HG02610 (cell line): ENCODE data around the gene CASP14.
"Not testable (repeated sequence)": the region's sequence is repeated elsewhere in the genome, so short reads cannot be mapped to it uniquely, and the experiment has no call there.

ENCODE experiments used
- ATAC-seq: cut with Tn5 transposase; IDR thresholded peaks from one replicate; pipeline ENCODE4 v1.9.1; 2021; ENCODE audit warnings: mild to moderate bottlenecking, moderate library complexity; ENCODE audit not compliant: unreplicated experiment

Gene CASP14, protein sequence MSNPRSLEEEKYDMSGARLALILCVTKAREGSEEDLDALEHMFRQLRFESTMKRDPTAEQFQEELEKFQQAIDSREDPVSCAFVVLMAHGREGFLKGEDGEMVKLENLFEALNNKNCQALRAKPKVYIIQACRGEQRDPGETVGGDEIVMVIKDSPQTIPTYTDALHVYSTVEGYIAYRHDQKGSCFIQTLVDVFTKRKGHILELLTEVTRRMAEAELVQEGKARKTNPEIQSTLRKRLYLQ

DNA sequence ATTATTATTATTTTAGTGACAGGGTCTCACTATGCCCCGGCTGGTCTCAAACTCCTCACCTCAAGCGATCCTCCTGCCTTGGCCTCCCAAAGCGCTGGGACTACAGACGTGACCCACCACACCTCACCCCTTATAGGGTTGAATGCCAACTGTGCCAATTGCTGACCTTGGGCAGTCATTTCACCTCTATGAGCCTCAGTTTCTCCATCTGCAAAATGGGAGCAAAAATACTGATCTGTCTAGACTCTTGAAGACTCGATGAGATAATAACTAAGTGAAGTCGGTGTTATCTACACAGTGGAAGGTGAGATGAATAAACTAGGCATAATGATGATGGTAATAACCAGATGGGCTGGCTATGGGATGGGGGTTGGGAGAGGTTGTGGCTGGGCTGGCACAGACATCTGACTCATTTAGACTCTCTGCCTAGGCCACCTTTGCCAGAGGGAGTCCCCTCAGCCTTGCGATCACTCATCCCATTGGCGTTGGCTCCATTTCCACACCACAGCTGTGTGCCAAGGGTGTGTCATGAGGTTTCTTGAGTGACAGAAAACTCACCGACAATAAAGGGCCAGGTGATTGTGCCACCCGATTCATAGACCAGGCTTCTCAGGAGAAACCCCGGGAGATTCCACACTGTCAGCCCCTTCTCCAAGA is at the start of gene CASP14:
Gene CASP14, plus strand, starts transcription at position 596 of the 657 bp plus-strand sequence. CDS start 2,772 bp downstream, outside the sequence.
- no peak for ATAC-seq

DNA sequence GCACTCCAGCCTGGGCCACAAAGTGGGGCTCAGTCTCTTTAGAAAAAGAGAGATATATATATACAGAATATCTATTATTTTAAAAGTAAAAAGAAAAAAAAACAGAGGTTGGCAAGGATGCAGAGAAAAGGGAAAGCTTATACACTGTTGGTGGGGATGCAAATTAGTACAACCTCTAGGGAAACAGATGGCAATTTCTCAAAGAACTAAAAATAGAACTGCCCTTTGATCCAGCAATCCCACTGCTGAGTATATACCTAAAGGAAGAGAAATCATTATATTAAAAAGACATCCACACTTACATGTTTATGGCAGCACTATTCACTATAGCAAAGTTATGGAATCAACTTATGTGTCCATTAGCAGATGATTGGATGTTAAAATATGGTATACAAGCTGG is 41.0 kb upstream of the CASP14 start:
- ATAC-seq: no peak

DNA sequence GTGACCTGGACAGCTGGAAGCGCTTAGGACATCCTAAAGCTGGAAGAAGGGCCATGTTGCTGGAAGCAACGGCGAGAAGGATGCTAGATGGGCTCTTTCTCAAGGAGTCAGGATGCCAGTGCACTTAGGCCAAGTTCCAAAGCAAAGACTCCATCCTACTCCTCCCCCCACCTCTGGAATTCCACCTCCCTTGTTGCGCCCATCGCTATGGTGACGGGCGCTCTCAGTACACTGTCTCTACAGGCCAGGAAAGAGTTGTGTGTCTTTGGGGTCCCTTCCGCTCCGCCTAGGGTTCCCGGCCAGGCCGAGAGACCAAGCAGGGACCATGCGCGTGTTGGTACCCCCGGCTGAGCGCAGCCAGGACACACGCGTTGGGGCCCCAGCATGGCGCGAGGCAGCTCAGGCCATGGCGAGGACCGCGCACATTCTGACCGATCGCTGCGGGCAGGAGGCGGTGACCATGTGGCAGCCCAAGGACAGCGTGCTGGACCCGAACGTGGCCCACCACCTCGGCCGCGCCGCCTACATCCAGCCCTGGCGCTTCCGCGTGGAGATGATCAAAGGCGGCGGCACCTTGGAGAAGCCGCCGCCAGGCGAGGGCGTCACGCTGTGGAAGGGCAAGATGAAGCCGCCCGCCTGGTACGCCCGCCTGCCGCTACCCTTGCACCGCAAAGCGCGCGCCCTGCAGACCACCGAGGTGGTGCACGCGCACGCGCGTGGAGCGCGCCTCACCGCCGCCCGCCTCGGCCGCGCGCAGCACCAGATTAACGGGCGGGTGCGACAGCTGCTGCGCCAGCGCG is 38.6 kb upstream of the CASP14 start:
- no peak for ATAC-seq

DNA sequence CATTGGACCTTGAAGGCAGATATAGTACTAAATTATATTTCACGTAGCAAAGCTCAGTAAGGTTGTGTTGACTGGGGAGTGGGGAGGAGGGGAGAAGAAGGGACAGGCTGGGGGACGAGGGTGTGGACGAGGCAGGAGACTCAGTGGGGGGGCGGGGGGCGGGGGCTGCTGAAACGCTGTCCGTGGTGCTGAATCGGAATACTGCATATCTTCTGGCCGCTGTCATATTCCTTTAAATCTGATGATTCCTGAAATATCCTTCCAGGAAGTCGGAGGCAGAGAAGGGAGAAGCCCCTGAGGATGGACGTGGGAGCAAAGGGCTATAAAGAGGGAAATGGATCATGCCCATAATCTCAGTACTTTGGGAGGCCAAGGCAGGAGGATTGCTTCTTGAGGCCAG is 34.7 kb upstream of the CASP14 start:
- no peak for ATAC-seq

GRCh38 chr19:15015946-15016542 is 33.2 kb upstream of the CASP14 start:
- ATAC-seq: no peak

GRCh38 chr19:15018836-15019235 is 30.4 kb upstream of the CASP14 start:
- not testable (repeated sequence) for ATAC-seq

DNA sequence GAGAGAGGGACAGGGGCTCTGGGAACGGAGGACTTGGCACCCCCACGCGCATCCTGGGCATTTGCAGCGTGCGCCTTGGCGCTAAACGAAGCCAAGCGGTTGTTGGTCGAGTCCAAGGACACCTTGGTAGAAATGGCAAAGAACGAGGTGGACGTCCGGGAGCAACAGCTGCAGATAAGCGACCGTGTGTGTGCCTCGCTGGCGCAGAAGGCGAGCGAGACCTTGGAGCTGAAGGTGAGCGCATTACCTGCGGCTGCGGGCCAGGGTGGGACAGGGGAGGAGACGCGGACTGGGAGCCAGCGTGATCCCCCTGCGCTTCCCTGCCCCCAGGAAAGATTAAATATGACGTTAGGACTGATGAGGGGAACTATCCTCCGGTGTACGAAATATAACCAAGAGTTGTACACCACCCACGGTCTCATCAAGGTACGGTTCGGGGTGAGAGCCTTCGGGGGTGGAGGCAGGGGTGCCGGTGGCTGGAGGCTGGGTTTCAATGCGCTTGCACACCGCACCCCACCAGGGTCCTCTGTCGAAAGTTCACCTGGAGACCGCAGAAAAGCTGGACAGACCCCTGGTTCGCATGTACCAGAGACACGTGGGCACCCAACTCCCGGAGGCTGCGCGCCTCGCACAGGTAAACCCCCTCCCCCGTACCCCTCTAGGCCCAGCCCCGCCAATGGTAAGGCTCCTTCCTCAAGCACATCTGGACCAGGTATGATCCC is 27.8 kb upstream of the CASP14 start:
- no peak for ATAC-seq

- ATAC-seq: no peak
These were observed 26.5 kb upstream of the CASP14 start for GRCh38 chr19:15022752-15023151.

- no peak for ATAC-seq
These were observed 24.1 kb upstream of the CASP14 start for GRCh38 chr19:15025217-15025616.

DNA sequence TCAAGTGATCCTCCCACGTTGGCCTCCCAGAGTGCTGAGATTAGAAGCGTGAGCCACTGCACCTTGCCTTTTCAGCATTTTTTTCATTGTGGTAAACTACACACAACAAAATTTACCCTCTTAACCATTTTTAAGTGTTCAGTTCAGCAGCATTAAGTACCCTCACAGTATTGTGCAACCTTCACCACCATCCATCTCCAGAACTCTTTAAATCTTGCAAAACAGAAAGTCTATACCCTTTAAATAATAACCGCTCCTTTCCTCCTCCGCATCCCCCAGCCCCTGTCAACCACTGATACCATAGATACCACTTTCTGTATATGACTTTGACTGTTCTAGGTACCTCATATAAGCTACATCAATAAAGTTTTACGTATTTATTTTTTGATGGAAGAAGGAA is 20.8 kb upstream of the CASP14 start:
- ATAC-seq: no peak

DNA sequence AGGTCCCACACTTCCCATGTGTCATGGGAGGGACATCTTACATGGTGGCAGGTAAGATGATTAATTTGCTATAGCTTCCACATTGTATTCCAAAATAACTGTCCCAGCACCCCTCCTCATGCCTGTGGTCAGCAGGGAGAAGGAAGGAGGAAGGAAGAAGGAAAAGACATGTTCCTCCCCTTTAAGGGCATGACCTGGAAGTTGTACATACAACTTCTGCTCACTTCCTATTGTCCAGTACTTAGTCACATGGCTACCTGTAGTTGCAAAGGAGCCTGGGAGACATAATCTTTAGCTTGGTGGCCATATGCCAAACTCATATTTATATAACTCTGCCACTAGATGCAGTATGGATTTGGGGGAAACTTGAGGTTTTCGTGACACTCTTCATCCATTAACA is 17.6 kb upstream of the CASP14 start:
- ATAC-seq: no peak

- ATAC-seq: no peak
These were observed 13.4 kb upstream of the CASP14 start for GRCh38 chr19:15035795-15036311.

DNA sequence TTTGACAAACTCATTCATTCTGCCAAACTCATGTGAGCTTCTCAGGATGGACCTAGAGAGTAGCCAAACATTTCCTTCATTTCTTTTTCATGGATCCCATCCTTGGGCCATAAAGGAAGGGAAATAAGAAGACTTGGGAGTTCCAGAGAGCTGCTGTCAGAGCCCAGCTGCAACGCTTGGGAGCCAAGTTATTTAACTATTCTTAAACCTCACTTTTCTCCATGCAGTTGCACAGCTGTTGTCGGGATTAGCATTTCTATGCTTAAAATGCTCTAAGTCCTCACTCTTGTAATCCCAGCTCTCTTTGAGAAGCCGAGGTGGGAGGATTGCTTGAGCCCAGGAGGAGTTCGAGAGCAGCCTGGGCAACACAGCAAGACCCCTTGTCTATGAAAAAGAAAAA is 11.7 kb upstream of the CASP14 start:
- no peak for ATAC-seq

GRCh38 chr19:15038294-15038693 is 11.0 kb upstream of the CASP14 start:
- no peak for ATAC-seq

DNA sequence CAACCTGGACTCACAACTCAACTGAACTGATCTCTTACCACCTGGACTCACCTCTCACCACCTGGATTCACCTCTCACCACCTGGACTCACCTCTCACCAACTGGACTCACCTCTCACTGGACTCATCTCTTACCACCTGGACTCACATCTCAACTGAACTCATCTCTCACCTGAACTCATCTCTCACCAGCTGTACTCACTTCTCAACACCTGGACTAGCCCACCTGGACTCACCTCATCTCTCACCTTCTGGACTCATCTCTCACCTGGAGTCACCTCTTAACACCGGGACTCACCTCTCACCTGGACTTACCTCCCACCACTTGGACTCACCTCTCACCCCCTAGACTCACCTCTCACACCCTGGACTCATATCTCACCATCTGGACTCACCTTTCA is 7.3 kb upstream of the CASP14 start:
- ATAC-seq: no peak

DNA sequence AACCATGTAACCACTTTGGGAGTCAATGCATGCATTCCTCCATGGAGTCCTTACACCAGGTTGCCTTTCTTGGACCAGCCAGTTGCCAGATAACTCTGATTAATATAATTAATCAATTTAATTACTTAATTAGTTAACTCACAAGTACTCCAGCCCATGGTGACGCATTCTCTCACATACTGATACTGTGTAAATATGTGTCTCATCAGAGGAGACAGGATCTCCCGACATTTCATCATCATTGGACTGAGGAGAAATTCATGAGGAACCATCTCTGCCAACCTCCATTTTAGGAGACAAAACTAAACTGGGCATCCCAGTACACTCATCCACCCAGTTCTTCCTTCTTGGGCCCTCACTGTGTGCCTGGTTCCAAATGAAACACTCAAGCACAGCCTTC is 6.5 kb upstream of the CASP14 start:
- no peak for ATAC-seq

DNA sequence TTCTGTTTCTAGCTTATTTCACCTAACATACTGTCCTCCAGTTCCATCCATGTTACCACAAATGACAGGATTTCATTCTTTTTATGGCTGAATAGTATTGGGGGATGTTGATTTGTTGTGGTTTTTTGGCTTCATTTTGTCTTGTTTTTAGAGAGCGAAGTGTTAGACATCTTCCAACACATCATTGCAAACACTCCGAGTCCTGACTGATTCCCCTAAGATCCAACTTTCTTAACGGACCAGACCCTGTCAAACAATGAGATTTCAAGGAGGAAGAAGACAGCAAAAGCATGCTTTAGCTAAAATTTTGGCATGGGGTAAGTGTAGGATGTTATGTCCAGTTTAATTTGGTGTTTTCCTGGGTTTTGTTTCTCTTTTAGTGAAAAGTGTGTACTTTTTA is 3.8 kb upstream of the CASP14 start:
- ATAC-seq: no peak

DNA sequence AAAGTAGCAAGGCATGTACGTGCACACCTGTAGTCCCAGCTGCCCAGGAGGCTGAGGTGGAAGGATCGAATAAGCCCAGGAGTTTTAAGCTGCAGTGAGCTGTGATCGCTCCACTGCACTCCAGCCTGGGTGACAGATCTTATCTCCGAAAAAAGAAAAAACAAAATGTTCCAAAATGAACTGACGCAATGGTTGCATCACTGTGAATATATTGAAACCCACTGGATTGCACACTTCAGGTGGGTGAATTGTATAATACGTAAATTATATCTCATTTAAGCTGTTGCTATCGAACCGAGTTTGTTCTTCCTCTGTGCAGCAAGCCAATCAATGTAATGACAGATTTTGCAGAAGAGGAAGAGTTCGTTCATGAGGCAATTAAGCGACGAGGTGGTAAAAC is 1.6 kb upstream of the CASP14 start:
- no peak for ATAC-seq

GRCh38 chr19:15048128-15048527 is 1.2 kb upstream of the CASP14 start:
- no peak for ATAC-seq

GRCh38 chr19:15050639-15051038 is 1.4 kb downstream of the CASP14 start:
- ATAC-seq: no peak

DNA sequence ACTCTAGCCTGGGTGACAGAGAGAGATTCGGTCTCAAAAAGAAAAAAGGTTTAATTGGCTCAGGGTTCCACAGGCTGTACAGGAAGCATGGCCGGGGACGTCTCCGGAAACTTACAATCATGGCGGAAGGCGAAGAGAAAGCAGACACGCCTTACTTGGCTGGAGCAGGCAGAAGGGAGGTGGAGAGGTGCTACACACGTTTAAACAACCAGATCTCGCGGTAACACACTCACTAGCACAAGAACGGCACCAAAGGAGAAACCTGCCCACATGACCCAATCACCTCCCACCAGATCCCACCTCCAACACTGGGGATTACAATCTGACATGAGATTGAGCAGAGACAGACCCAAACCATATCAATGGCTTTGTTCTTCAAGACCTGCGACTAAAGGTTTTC is 12.8 kb downstream of the CASP14 start:
- ATAC-seq: no peak
